GM12878 (cell line): Measurements from ENCODE around the gene PDE11A. TPM values are rescaled to one million over a fixed set of nuclear protein-coding genes. Genes with fewer than 3 reads are reported as not detected.

Source experiments
- ATAC-seq: fragments of 200-7000 bp; cut with Tn5 transposase; 3 replicates; pipeline ENCODE4 v1.9.1; 2020; ENCODE audit warnings: mild to moderate bottlenecking, moderate library complexity
- BruUV-seq: library from RNA; stranded (reverse); fragments of 400-500 nt; replicated peaks from 2 replicates; lab custom pipeline; 2021; lab: Mats Ljungman, UMichigan
- CTCF ChIA-PET: fragments of 300-600 bp; sonication (Branson Sonifier 250); formaldehyde crosslinking; extraction: SDS; loops from one replicate; lab custom pipeline; 2021; ENCODE audit warnings: inconsistent platforms; lab: Yijun Ruan, JAX
- POLR2A ChIA-PET: fragments of 350-600 bp; formaldehyde crosslinking; extraction: SDS; loops from one replicate; lab custom pipeline; 2021; ENCODE audit warnings: inconsistent platforms; lab: Charles Lee
- RAD21 ChIA-PET: fragments of 300-600 bp; sonication (Branson Sonifier 250); formaldehyde crosslinking; loops from one replicate; lab custom pipeline; 2023; ENCODE audit warnings: antibody characterized with exemption; ENCODE audit not compliant: unreplicated experiment; lab: Charles Lee
- SMC1A ChIA-PET: fragments of 300-600 bp; sonication (Branson Sonifier 250); formaldehyde crosslinking; loops from one replicate; lab custom pipeline; 2023; ENCODE audit not compliant: unreplicated experiment, uncharacterized antibody; lab: Charles Lee
- DNase-seq: peaks from one replicate; pipeline ENCODE4 v3.0.0-alpha.2; 2011; ENCODE audit warnings: low read depth, low spot score
- FAIRE-seq: peaks from 3 replicates; lab custom pipeline; 2011; peaks lifted over from hg19 to GRCh38; lab: Jason Lieb, UNC
- H2AFZ ChIP-seq: 2 replicates; pipeline ENCODE4 v1.6.0; 2011; ENCODE audit warnings: low read depth, low read length, control low read depth; ENCODE audit not compliant: control insufficient read depth
- H3K27ac ChIP-seq: 2 replicates; pipeline ENCODE4 v1.5.1; 2011; ENCODE audit warnings: control low read depth; ENCODE audit not compliant: control insufficient read depth, insufficient read depth
- H3K27me3 ChIP-seq, 2 experiments: replicated peaks in 1 of 2; 2 replicates each; pipeline versions ENCODE4 v1.6.0 to v1.6.1; 2011; ENCODE audit warnings: low read length in 1 of 2; ENCODE audit not compliant: control insufficient read depth in 2 of 2, insufficient read depth in 2 of 2
- H3K36me3 ChIP-seq, 2 experiments: 2 replicates each; pipeline ENCODE4 v1.5.1; 2011; ENCODE audit warnings: low read length in 1 of 2; ENCODE audit not compliant: control insufficient read depth in 2 of 2, insufficient read depth in 2 of 2
- H3K4me1 ChIP-seq: 2 replicates; pipeline ENCODE4 v1.6.1; 2011; ENCODE audit warnings: mild to moderate bottlenecking, low read length, moderate library complexity, mixed read lengths; ENCODE audit not compliant: control insufficient read depth, insufficient read depth
- H3K4me2 ChIP-seq: 2 replicates; pipeline ENCODE4 v1.6.0; 2011; ENCODE audit warnings: control low read depth; ENCODE audit not compliant: control insufficient read depth, insufficient read depth
- H3K4me3 ChIP-seq: fragments of 200-600 bp; sonication (generic); 2 replicates; pipeline ENCODE4 v1.5.1; 2016
- H3K79me2 ChIP-seq: 2 replicates; pipeline ENCODE4 v1.6.0; 2011; ENCODE audit warnings: low read length; ENCODE audit not compliant: control insufficient read depth, insufficient read depth
- H3K9ac ChIP-seq: 2 replicates; pipeline ENCODE4 v1.8.0; 2011; ENCODE audit warnings: low read length, control low read depth, mixed read lengths; ENCODE audit not compliant: control insufficient read depth, insufficient read depth
- H3K9me3 ChIP-seq: replicated peaks from 3 replicates; pipeline ENCODE4 v1.5.1; 2011; ENCODE audit warnings: mild to moderate bottlenecking, low read length; ENCODE audit not compliant: control insufficient read depth, insufficient read depth
- H4K20me1 ChIP-seq: 2 replicates; pipeline ENCODE4 v1.6.0; 2011; ENCODE audit not compliant: control insufficient read depth, insufficient read depth
- ASH2L ChIP-seq: fragments of 300-600, 200-600 bp; sonication (generic); IDR thresholded peaks from 2 replicates; pipeline ENCODE4 v1.6.1; 2017; ENCODE audit warnings: low read depth, mild to moderate bottlenecking, borderline replicate concordance
- BACH1 ChIP-seq: fragments of 450-650 bp; IDR thresholded peaks from 2 replicates; pipeline ENCODE4 v1.6.1; 2017; ENCODE audit warnings: mild to moderate bottlenecking, borderline replicate concordance
- BMI1 ChIP-seq: fragments of 450-650 bp; IDR thresholded peaks from 2 replicates; pipeline ENCODE4 v1.6.1; 2016; ENCODE audit warnings: mild to moderate bottlenecking, moderate library complexity, borderline replicate concordance
- CEBPZ ChIP-seq: fragments of 150-350 bp; IDR thresholded peaks from 2 replicates; pipeline ENCODE4 v1.6.1; 2016; ENCODE audit warnings: low read depth, low read length
- MAX ChIP-seq: IDR thresholded peaks from 2 replicates; pipeline ENCODE4 v1.6.1; 2012; ENCODE audit warnings: low read depth, low read length, improper control_type of control experiment
- NFXL1 ChIP-seq: fragments of 450-650 bp; IDR thresholded peaks from 2 replicates; pipeline ENCODE4 v1.6.1; 2017; ENCODE audit warnings: antibody characterized with exemption, mild to moderate bottlenecking, borderline replicate concordance
- NR2C1 ChIP-seq: fragments of 450-650 bp; IDR thresholded peaks from 2 replicates; pipeline ENCODE4 v1.6.1; 2017; ENCODE audit warnings: antibody characterized with exemption, mild to moderate bottlenecking, moderate library complexity
- PKNOX1 ChIP-seq: fragments of 450-650 bp; IDR thresholded peaks from 2 replicates; pipeline ENCODE4 v1.6.1; 2016; ENCODE audit warnings: mild to moderate bottlenecking
- RAD21 ChIP-seq: IDR thresholded peaks from 2 replicates; pipeline ENCODE4 v1.6.1; 2011; ENCODE audit warnings: mild to moderate bottlenecking, low read depth, low read length, moderate library complexity; ENCODE audit not compliant: insufficient read depth
- RELB ChIP-seq: fragments of 450-650 bp; IDR thresholded peaks from 2 replicates; pipeline ENCODE4 v1.6.1; 2017; ENCODE audit warnings: low read depth, mild to moderate bottlenecking, moderate library complexity
- SMAD1 ChIP-seq: fragments of 450-650 bp; IDR thresholded peaks from 2 replicates; pipeline ENCODE4 v1.6.1; 2018; ENCODE audit warnings: mild to moderate bottlenecking, low read depth; ENCODE audit not compliant: partially characterized antibody
- SREBF1 ChIP-seq: IDR thresholded peaks from 2 replicates; pipeline ENCODE4 v1.6.1; 2012; ENCODE audit warnings: mild to moderate bottlenecking, low read length
- YBX1 ChIP-seq: fragments of 450-650 bp; IDR thresholded peaks from 2 replicates; pipeline ENCODE4 v1.6.1; 2016; ENCODE audit warnings: antibody characterized with exemption
- YY1 ChIP-seq: IDR thresholded peaks from 2 replicates; pipeline ENCODE4 v1.6.1; 2011; ENCODE audit warnings: low read depth, mild to moderate bottlenecking, low read length
- ZBTB4 ChIP-seq: fragments of 450-650 bp; formaldehyde crosslinking; IDR thresholded peaks from 2 replicates; pipeline ENCODE4 v1.4.0; 2022; ENCODE audit warnings: mild to moderate bottlenecking, moderate library complexity
- WGBS: methylation state at CpG from one replicate; pipeline ENCODE4 v1.1.6; 2016; ENCODE audit warnings: low lambda C conversion rate; ENCODE audit not compliant: insufficient replicate concordance, insufficient coverage; ENCODE audit errors: missing lambda C conversion rate; 5-methylcytosine and 5-hydroxymethylcytosine counted together
- in situ Hi-C: fragments of 300-500 bp; cut with MboI; formaldehyde crosslinking; loops from 9 replicates; pipeline ENCODE4 v1.14.3; 2018; ENCODE audit warnings: mixed read lengths
- intact Hi-C: fragments of 100-400 bp; cut with micrococcal nuclease; formaldehyde crosslinking; loops from one replicate; pipeline ENCODE4 v1.14.2; 2022; ENCODE audit not compliant: unreplicated experiment
- polyA plus RNA-seq, 11 experiments: library from polyadenylated mRNA; depleted of rRNA in 4 of 11; unstranded in 6 of 11; stranded (reverse) in 5 of 11; fragments of >200 nt; fragmentation: Nextera tagmentation in 4 of 11; fragmentation: Illumina TruSeq in 1 of 11; extraction: Ambion mirVana in 4 of 11; extraction: Trizol in 1 of 11; gene quantifications; 1 replicate in 1 of 11; 2 replicates in 10 of 11; pipeline versions ENCODE4 v1.2.1 to v1.2.3, GENCODE V29; 2011 to 2016; ENCODE audit warnings: inconsistent platforms in 2 of 11, missing spikeins in 2 of 11, low read depth in 1 of 11
- total RNA-seq, 4 experiments: library from RNA; depleted of rRNA in 3 of 4; stranded (reverse); fragments of >200 nt in 3 of 4; fragmentation: Illumina TruSeq in 1 of 4; extraction: Trizol in 1 of 4; gene quantifications; 2 replicates each; pipeline versions ENCODE4 v1.2.1 to v1.2.3, GENCODE V29; 2013 to 2021

Gene PDE11A
- total and polyA plus RNA-seq, 10 of the 15 experiments (the other 5 are each of a cell fraction or from before 2014, with no cell fraction given): 0.01 to 0.17 (median 0.06) TPM; not detected in 5

DNA sequence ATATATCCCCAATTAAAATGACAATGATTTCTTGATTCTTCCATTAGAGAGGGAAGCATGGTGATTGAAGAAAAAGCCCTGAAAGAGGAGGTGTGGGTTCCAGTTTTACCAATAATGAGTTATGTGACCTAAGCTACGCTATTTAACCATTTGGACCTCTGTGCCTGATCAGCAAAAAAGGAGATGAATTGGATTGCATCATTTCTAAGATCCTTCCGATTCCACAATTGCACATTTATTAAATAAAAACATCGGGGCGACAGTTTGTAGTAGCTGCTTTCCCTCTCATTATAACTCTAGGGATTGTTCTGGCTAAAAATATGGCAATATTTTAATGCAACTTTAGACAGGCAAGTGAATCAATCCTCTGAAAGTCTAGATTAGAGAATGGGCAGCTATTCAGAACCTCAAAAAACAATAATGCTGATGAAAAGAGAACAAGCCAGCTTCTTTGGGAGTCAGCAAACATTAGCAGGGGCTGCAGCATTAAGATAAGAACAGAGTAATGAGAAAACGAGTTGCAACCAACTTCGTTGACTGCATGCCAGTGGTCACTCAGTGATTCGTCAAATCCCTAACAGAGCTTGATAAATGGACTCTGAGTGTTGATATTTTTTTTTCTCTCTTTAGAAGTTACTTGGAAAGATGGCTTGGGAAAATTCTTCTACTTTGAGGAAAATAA, 378.8 kb downstream of the PDE11A start:
- SMC1A ChIA-PET: interaction anchor here (0.7 to 1.2 kb wide), 2 partner anchors 39 to 170 kb away, joined by 3 read pairs; no protein-coding TSS in a partner anchor
- BruUV-seq: no TSS peak
- TF ChIP-seq ASH2L: no peak
- no peak for TF ChIP-seq ZBTB4
- TF ChIP-seq CEBPZ: no peak
- no peak for TF ChIP-seq YBX1
- TF ChIP-seq NR2C1: no peak
- TF ChIP-seq RAD21: no peak
- no peak for TF ChIP-seq SREBF1
- no peak for TF ChIP-seq NFXL1
- TF ChIP-seq PKNOX1: no peak
- TF ChIP-seq BACH1: no peak
- TF ChIP-seq MAX: no peak
- no peak for TF ChIP-seq BMI1
- TF ChIP-seq SMAD1: no peak
- TF ChIP-seq YY1: no peak
- no peak for TF ChIP-seq RELB
- TF ChIP-seq, all 136 proteins: peak for 0
- DNase-seq (no peak), ATAC-seq (no peak), FAIRE-seq (no peak)
- POLR2A ChIA-PET: no interaction called here
- H3K4me3 ChIP-seq: no peak overlapping the region
- no peak overlapping the region for H3K4me2 ChIP-seq
- H3K79me2 ChIP-seq: no peaks in the 10 kb centered on the region
- intact Hi-C loops (no loop called here), in situ Hi-C loops (no loop called here)
- H3K27ac ChIP-seq: no peak overlapping the region
- WGBS: 57% methylated on average over 7 of the region's 7 CpGs
- H3K4me1 ChIP-seq: no peaks in the 10 kb centered on the region
- H3K9ac ChIP-seq: no peak overlapping the region
- no peaks in the 10 kb centered on the region for H3K27me3 ChIP-seq
- H2AFZ ChIP-seq: no peak overlapping the region
- no peaks in the 10 kb centered on the region for H3K9me3 ChIP-seq
- H3K36me3 ChIP-seq: no peaks in the 10 kb centered on the region
- H4K20me1 ChIP-seq: no peaks in the 10 kb centered on the region
- RAD21 ChIA-PET: no interaction called here
- CTCF ChIA-PET: no interaction called here
